Small intestine (tissue), 7 donors: ENCODE data around the gene LYZL2. TPM values are rescaled to one million over a fixed set of nuclear protein-coding genes. Genes with fewer than 3 reads are reported as not detected.
"Not testable (repeated sequence)": the region's sequence is repeated elsewhere in the genome, so short reads cannot be mapped to it uniquely, and the experiment has no call there.

ENCODE experiments used
- DNase-seq, 2 donors: peaks; one replicate each; pipeline versions ENCODE4 v3.0.0 to v3.0.0-alpha.2; 2013
- FAIRE-seq: peaks from 2 replicates; lab custom pipeline; 2012; peaks lifted over from hg19 to GRCh38; lab: Jason Lieb, UNC
- H3K27ac ChIP-seq, 3 donors: one replicate each; pipeline ENCODE4 v1.5.1; 2013; ENCODE audit warnings: low read length in 2 of 3, mild to moderate bottlenecking in 2 of 3, control low read depth in 1 of 3, inconsistent platforms in 1 of 3, low read depth in 1 of 3, moderate library complexity in 1 of 3
- H3K27me3 ChIP-seq, 3 donors: one replicate each; pipeline ENCODE4 v1.6.1; 2013; ENCODE audit warnings: low read length in 3 of 3, inconsistent platforms in 1 of 3; ENCODE audit not compliant: control insufficient read depth in 3 of 3, insufficient read depth in 3 of 3
- H3K36me3 ChIP-seq, 3 donors: one replicate each; pipeline ENCODE4 v1.6.1; 2013; ENCODE audit warnings: low read length in 3 of 3, inconsistent platforms in 1 of 3, low read depth in 1 of 3, mild to moderate bottlenecking in 1 of 3, moderate library complexity in 1 of 3; ENCODE audit not compliant: control insufficient read depth in 3 of 3, insufficient read depth in 2 of 3
- H3K4me1 ChIP-seq, 3 donors: one replicate each; pipeline ENCODE4 v1.6.1; 2013; ENCODE audit warnings: low read length in 2 of 3, inconsistent platforms in 1 of 3, low read depth in 1 of 3, mild to moderate bottlenecking in 1 of 3, moderate library complexity in 1 of 3; ENCODE audit not compliant: control insufficient read depth in 3 of 3, insufficient read depth in 2 of 3
- H3K4me3 ChIP-seq, 3 donors: one replicate each; pipeline ENCODE4 v1.5.1; 2013; ENCODE audit warnings: low read length in 3 of 3, control low read depth in 1 of 3, inconsistent platforms in 1 of 3, low read depth in 1 of 3, mild to moderate bottlenecking in 1 of 3, moderate library complexity in 1 of 3
- H3K9me3 ChIP-seq, 2 donors: one replicate each; pipeline ENCODE4 v1.6.1; 2013; ENCODE audit warnings: low read depth in 1 of 2, low read length in 1 of 2; ENCODE audit not compliant: control insufficient read depth in 2 of 2, insufficient read depth in 1 of 2
- WGBS, 3 donors: extraction: QIAGEN DNeasy Blood & Tissue Kit; methylation state at CpG; one replicate each; pipeline ENCODE4 v1.1.7; 2013; 5-methylcytosine and 5-hydroxymethylcytosine counted together
- polyA plus RNA-seq, 4 donors: library from polyadenylated mRNA; stranded (reverse) in 3 of 4; unstranded in 1 of 4; fragments of 200-250 nt in 3 of 4; fragments of 120-200 nt in 1 of 4; gene quantifications; one replicate each; pipeline versions ENCODE4 v1.2.1 to v1.2.3, GENCODE V29; 2013
- donor health status: healthy with polysubstance abuse.
- donor health status: control.
- donor health status: control.
- donor health status: Bipolar disorder and iron deficiency.
- donor health status: healthy.

The LYZL2 gene
- polyA plus RNA-seq, 4 donors: not detected

DNA sequence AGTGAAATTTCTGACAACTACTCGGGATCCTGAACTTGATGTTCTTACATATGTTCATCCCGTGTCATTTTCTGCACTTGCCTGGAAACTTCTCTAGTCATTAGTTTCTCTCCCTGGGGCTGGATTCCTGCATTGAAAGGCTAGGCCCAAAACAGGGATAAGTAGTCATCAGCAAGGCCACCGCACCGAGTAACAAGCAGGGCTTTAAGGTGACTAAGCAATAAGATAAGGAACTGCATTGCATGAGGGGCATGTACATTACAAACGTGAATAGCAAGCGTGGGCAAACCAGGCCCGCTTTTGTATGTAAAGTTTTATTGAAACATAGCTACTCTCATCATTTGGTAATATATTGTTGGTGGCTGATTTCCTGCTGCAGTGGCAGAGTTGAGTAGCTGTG lies 977 bp downstream of the LYZL2 start:
- not testable (repeated sequence) for H3K4me1 ChIP-seq, H3K27me3 ChIP-seq, H3K4me3 ChIP-seq, H3K27ac ChIP-seq, DNase-seq, H3K36me3 ChIP-seq, H3K9me3 ChIP-seq, FAIRE-seq
- 85 to 93% (median 93%) methylated on average over 7 of the region's 7 CpGs for WGBS, 3 donors

DNA sequence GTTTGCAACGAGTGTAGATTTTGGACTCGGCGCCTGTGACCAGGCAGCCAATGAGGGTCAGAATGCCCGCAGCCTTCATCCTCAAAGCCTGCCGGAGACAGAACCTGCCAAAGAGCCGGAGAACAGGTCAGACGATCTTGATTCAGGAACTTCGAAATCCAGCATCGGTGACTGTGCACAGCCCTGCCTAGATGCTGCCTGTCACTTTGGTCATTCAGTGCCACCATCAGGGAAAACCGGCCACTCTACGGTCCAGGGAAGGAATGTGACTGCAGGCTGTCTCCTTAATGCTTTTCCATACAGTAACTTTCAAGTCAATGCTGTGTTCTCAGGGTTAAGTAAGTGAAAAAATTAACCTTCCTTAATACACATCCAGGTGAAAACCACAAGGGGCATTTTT lies 2.7 kb downstream of the LYZL2 start:
- not testable (repeated sequence) for DNase-seq, H3K27ac ChIP-seq, H3K4me1 ChIP-seq, H3K9me3 ChIP-seq, H3K36me3 ChIP-seq, H3K4me3 ChIP-seq, FAIRE-seq, H3K27me3 ChIP-seq
- 81% methylated on average over 8 to 10 of the region's 11 CpGs for WGBS, 3 donors

DNA sequence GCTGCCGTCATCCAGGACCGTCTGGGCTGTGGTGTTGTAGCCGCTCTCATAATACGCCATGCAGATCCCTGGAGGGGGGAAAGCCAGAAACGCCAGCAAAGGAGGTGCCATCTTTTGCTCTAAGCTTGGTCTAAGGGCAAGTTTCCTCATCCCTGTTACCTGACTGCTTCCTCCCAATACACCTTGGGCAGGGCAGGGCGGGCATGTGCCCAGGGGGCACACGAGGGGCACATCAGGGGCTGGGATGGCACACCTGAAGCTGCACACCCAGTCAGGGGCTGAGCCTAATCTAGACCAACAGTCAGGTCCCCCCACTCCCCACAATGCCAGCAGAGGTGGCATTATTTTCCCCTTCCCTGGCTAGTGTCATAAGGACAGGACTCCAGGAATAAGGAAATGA lies 3.4 kb downstream of the LYZL2 start:
- H3K27ac ChIP-seq, H3K4me3 ChIP-seq, H3K9me3 ChIP-seq, H3K27me3 ChIP-seq, H3K4me1 ChIP-seq, H3K36me3 ChIP-seq, FAIRE-seq, DNase-seq: not testable (repeated sequence)
- 79 to 86% (median 82%) methylated on average over 7 of the region's 7 CpGs for WGBS, 3 donors

GRCh38 chr10:30625080-30625479 lies 4.5 kb downstream of the LYZL2 start:
- FAIRE-seq (no peak), DNase-seq (no peak)
- Histone ChIP-seq H3K9me3 (no peaks in the 10 kb centered on the region), H3K4me3 (no peak overlapping the region), H3K27me3 (no peaks in the 10 kb centered on the region), H3K36me3 (no peaks in the 10 kb centered on the region), H3K27ac (no peak overlapping the region), H3K4me1 (no peaks in the 10 kb centered on the region)
- WGBS, 3 donors: 85 to 88% (median 86%) methylated on average over 3 of the region's 3 CpGs

DNA sequence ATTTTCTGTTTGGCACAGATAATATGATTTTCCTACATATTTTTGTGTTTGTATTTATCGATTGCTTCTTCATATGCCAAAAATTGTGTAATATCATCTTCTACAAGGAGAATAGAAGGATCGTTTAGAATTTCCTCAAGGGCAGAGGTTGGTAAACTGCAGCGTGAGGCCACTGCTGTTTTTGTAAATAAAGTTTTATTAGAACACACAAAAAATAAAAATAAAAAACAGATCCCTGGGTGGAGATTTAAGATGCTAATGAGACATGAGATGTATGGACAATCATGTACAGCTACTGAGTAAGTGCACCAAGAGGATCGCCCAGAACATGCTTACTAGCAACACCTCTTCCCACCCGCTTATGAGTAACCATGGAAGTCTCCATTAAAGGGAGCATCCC lies 9.6 kb downstream of the LYZL2 start:
- WGBS, 3 donors: 90 to 95% (median 91%) methylated on average over 5 of the region's 5 CpGs
- FAIRE-seq: no peak
- H3K27ac ChIP-seq: no peak overlapping the region
- H3K9me3 ChIP-seq: no peaks in the 10 kb centered on the region
- no peak for DNase-seq
- no peaks in the 10 kb centered on the region for H3K4me1 ChIP-seq
- H3K27me3 ChIP-seq: peaks cover 0 to 2% (median 0%) of the 10 kb centered on the region in 3 donors
- no peak overlapping the region for H3K4me3 ChIP-seq
- no peaks in the 10 kb centered on the region for H3K36me3 ChIP-seq

GRCh38 chr10:30617070-30617469 lies 12.5 kb downstream of the LYZL2 start:
- Histone ChIP-seq H3K4me1 (no peaks in the 10 kb centered on the region), H3K27ac (no peak overlapping the region), H3K27me3 (peaks cover 0 to 2% (median 0%) of the 10 kb centered on the region in 3 donors), H3K4me3 (no peak overlapping the region), H3K9me3 (no peaks in the 10 kb centered on the region), H3K36me3 (no peaks in the 10 kb centered on the region)
- FAIRE-seq (no peak), DNase-seq (no peak)
- 94 to 98% (median 96%) methylated on average over 7 of the region's 7 CpGs for WGBS, 3 donors

DNA sequence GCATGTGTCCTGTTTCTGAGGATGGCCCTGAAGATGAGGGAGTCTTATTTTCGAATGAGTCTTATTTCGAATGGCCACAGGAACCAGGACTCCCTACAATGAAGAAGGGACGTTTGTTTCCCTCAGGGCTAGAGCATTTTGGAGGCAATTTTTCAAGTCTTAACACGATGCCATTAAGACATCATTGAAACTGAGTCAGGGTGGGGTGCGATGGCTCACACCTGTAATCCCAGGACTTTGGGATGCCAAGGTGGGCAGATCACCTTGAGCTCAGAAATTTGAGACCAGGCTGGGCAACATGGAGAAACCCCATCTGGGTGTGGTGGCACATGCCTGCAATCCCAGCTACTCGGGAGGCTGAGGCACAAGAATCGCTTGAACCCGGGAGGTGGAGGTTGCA lies 18.5 kb downstream of the LYZL2 start:
- not testable (repeated sequence) for H3K27ac ChIP-seq, H3K27me3 ChIP-seq, H3K4me3 ChIP-seq, DNase-seq, FAIRE-seq, H3K4me1 ChIP-seq, H3K36me3 ChIP-seq, H3K9me3 ChIP-seq
- whole genome bisulfite sequencing, 3 donors: 76 to 89% (median 84%) methylated on average over 8 of the region's 8 CpGs

DNA sequence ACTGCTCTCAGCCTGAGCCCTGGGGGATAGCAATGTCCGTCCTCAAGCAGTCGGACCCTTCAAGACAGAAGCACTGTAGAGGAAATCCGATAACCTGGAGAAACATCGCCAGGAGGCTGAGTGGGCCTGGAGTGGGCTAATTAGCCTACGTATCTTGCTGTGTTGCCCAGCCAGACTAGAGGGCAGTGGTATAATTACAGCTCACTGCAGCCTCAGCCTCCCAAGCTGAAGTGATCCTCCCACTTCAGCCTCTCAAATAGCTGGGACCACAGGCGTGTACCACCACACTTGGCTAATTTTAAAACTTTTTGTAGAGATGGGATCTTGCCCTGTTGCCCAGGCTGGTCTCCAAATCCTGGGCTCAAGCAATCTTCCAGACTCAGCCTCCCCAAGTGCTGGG lies 21.7 kb downstream of the LYZL2 start:
- no peaks in the 10 kb centered on the region for H3K27me3 ChIP-seq
- no peaks in the 10 kb centered on the region for H3K9me3 ChIP-seq
- no peaks in the 10 kb centered on the region for H3K4me1 ChIP-seq
- WGBS, 3 donors: 84 to 86% (median 84%) methylated on average over 6 of the region's 6 CpGs
- no peak for DNase-seq
- no peak for FAIRE-seq
- H3K27ac ChIP-seq: no peak overlapping the region
- no peak overlapping the region for H3K4me3 ChIP-seq
- H3K36me3 ChIP-seq: no peaks in the 10 kb centered on the region

DNA sequence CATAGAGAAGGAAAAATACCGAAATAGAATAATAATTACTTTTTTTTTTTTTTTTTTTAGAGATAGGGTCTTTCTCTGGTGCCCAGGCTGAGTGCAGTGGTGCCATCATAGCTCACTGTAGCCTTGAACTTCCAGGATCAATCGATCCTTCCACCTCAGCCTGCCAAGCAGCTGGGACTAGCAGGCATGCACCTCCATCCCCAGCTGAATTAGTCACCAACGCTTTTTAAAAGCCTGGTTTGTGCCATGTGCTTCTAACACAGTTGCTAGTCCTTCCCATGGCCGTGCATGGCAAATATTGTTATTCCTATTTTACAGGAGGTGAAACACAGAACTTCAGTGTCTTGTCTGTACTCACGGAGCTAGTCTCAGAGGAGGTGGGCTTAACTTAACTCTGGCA lies 23.2 kb downstream of the LYZL2 start:
- Histone ChIP-seq H3K27ac (no peak overlapping the region), H3K36me3 (no peaks in the 10 kb centered on the region), H3K9me3 (no peaks in the 10 kb centered on the region), H3K4me1 (no peaks in the 10 kb centered on the region), H3K27me3 (no peaks in the 10 kb centered on the region), H3K4me3 (no peak overlapping the region)
- DNase-seq (no peak), FAIRE-seq (no peak)
- 56 to 75% (median 61%) methylated on average over 5 of the region's 5 CpGs for WGBS, 3 donors
